Central memory CD4-positive, alpha-beta T cell (primary cell): ENCODE measurements around the gene POP4.

Source experiments
- DNase-seq: peaks from one replicate; pipeline ENCODE4 v3.0.0; 2022

POP4 gene

DNA sequence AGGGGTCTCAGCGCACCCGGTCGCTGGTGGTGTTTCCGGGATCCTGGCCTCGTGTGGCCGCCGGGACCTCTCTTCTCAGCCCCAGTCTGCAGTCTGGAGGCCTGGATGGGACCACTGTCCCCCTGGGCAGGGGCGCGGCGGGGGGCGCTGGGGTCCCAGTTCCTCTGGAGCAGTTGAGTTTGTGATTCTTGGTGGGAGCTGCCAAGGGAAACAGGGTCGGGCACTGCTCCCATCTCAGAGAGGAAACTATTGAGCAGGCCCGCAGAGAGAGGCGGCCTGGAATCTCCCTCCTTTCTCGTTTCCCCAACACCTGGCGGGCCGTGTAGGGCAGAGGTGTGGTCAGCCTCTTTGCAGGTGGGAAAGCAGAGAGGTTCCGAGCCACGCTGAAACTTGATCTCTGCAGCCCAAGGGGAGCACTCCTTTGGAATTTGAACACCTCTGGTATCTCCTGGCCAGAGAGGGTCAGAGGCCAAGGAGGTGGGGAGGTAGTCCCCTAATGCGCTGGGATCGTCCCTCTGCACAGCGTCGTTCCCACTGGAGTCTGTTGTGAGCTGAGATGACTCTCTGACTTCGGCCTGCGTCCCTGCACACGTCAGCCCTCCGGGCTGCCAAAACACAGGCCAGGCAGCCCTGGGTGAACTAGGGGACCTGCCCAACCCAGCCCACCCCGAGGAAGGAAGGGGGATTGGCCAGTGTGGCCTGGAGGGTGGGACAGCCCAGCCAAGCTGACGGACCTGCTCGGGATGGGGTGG, 59.9 kb downstream of the POP4 start:
- peak; percentile 26 for DNase-seq
